Ishikawa (cell line): Measurements from ENCODE around the gene SLC15A5.

ENCODE experiments used
- CEBPB ChIP-seq: IDR thresholded peaks from 2 replicates; pipeline ENCODE4 v1.6.1; 2012
- CREB1 ChIP-seq: IDR thresholded peaks from 2 replicates; pipeline ENCODE4 v1.6.1; 2012; ENCODE audit warnings: low read depth
- EGR1 ChIP-seq: IDR thresholded peaks from 2 replicates; pipeline ENCODE4 v1.6.1; 2012
- EP300 ChIP-seq: IDR thresholded peaks from 2 replicates; pipeline ENCODE4 v1.6.1; 2012; ENCODE audit warnings: borderline replicate concordance
- FOXM1 ChIP-seq: IDR thresholded peaks from 2 replicates; pipeline ENCODE4 v1.6.1; 2012; ENCODE audit warnings: low read depth, borderline replicate concordance
- MAX ChIP-seq: IDR thresholded peaks from 2 replicates; pipeline ENCODE4 v1.6.1; 2012
- NFIC ChIP-seq: IDR thresholded peaks from 2 replicates; pipeline ENCODE4 v1.6.1; 2012
- RAD21 ChIP-seq: IDR thresholded peaks from 2 replicates; pipeline ENCODE4 v1.6.1; 2012; ENCODE audit warnings: low read depth
- TAF1 ChIP-seq: IDR thresholded peaks from 2 replicates; pipeline ENCODE4 v1.6.1; 2012; ENCODE audit warnings: low read depth, mild to moderate bottlenecking
- TCF12 ChIP-seq: IDR thresholded peaks from 2 replicates; pipeline ENCODE4 v1.6.1; 2012; ENCODE audit warnings: low read depth
- TEAD4 ChIP-seq: IDR thresholded peaks from 2 replicates; pipeline ENCODE4 v1.6.1; 2012
- USF1 ChIP-seq: IDR thresholded peaks from 2 replicates; pipeline ENCODE4 v1.6.1; 2012
- YY1 ChIP-seq: IDR thresholded peaks from 2 replicates; pipeline ENCODE4 v1.6.1; 2012; ENCODE audit warnings: low read depth
- ZBTB7A ChIP-seq: IDR thresholded peaks from 2 replicates; pipeline ENCODE4 v1.6.1; 2012; ENCODE audit warnings: low read depth
- TF ChIP-seq, protein P1 (sequence below): IDR thresholded peaks from 2 replicates; pipeline ENCODE4 v1.6.1; 2012; ENCODE audit warnings: low read depth, mild to moderate bottlenecking

The SLC15A5 gene

GRCh38 chr12:16243487-16244412, 33.7 kb downstream of the SLC15A5 start:
- TF ChIP-seq RAD21 (no peak), TAF1 (no peak), EP300 (no peak), CEBPB (no peak), MAX (no peak), FOXM1 (no peak), YY1 (no peak), TCF12 (no peak), TEAD4 (no peak), EGR1 (no peak)
- TF ChIP-seq, protein P1, sequence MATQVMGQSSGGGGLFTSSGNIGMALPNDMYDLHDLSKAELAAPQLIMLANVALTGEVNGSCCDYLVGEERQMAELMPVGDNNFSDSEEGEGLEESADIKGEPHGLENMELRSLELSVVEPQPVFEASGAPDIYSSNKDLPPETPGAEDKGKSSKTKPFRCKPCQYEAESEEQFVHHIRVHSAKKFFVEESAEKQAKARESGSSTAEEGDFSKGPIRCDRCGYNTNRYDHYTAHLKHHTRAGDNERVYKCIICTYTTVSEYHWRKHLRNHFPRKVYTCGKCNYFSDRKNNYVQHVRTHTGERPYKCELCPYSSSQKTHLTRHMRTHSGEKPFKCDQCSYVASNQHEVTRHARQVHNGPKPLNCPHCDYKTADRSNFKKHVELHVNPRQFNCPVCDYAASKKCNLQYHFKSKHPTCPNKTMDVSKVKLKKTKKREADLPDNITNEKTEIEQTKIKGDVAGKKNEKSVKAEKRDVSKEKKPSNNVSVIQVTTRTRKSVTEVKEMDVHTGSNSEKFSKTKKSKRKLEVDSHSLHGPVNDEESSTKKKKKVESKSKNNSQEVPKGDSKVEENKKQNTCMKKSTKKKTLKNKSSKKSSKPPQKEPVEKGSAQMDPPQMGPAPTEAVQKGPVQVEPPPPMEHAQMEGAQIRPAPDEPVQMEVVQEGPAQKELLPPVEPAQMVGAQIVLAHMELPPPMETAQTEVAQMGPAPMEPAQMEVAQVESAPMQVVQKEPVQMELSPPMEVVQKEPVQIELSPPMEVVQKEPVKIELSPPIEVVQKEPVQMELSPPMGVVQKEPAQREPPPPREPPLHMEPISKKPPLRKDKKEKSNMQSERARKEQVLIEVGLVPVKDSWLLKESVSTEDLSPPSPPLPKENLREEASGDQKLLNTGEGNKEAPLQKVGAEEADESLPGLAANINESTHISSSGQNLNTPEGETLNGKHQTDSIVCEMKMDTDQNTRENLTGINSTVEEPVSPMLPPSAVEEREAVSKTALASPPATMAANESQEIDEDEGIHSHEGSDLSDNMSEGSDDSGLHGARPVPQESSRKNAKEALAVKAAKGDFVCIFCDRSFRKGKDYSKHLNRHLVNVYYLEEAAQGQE = no peak

DNA sequence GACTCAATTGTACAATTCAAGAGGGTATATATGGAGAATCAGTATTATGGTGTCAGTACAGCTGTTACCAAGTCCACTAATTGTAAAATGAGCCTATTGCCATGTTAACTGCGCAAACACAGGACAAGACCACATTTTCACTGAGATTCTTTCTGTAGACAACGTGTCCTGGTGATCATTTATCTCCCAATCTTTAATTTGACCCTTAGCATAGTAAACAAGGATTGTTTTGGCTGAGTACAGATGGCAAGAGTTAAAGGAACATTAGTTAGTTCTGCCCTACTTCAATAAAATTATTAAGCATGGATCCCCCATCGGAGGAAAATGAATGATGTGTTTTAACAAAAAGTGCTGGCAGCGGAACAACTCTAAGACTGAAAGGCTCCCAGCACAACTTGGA, 36.1 kb downstream of the SLC15A5 start:
- TF ChIP-seq MAX (no peak), EP300 (no peak)

DNA sequence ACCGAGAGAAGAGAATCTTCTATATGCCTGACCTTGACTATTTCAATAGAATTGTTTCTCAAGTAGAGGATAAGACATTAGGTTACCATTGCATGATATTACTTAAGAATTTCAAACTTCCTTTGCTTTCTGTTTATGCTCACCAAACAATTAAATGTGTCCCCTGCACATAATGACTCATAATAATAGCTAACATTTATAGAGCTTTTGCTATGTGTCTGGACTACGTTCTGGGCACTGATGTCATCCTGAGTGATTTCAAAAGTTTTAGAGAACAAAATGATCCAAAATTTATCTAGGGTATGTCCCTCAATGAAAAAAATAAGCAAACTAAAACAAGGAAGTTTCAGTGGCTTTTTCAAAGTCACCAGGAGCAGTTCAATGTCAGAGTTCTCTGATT, 38.8 kb downstream of the SLC15A5 start:
- no peak for TF ChIP-seq TCF12
- TF ChIP-seq MAX = no peak
- no peak for TF ChIP-seq CREB1
- TF ChIP-seq FOXM1 = no peak
- TF ChIP-seq RAD21 = no peak
- TF ChIP-seq, protein P1 = no peak
- no peak for TF ChIP-seq TAF1
- no peak for TF ChIP-seq EGR1
- TF ChIP-seq NFIC = no peak
- no peak for TF ChIP-seq ZBTB7A
- no peak for TF ChIP-seq TEAD4
- TF ChIP-seq CEBPB = no peak
- TF ChIP-seq USF1 = no peak
- no peak for TF ChIP-seq EP300
- TF ChIP-seq YY1 = no peak

DNA sequence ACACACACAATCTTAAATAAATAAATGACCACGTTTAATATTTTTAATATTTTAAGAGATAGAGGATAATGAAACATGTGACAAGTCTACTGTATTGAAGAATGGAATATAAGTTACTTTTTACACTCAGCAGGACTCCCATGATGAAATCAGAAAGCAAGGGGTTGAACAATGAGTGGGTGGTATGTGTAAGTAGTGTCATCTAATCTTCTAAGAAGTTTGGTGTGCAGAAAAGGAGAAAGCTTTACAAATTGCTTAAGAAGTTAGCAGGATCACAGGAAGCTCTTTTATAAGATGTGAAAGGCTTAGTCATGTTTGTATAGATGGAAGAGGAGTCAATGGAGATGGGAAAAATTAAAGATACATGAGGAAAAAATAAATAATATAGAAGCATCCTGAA, 47.8 kb downstream of the SLC15A5 start:
- TF ChIP-seq CEBPB (no peak), TAF1 (no peak), EP300 (no peak), TCF12 (no peak), EGR1 (no peak), YY1 (no peak), FOXM1 (no peak), CREB1 (no peak), TEAD4 (no peak), ZBTB7A (no peak)
- TF ChIP-seq, protein P1 = no peak

DNA sequence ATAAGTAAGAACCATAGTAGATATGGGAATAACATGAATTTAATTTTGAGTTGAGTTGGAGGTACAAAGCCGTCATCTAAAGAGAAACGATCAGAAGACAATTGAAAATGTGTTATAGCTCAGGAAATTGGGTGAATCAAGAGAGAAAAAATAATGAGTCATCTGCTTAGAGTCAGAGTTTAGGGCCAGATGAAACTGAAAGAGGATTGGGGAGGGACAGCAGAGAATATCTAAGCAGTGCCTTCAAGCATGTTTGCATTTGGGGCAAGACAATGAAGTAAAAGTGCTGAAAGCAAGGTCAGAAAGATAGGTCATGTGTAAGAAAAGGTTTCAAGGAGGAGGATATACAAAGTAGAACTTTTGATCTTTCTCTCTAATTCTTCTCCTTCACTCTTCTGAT, 49.4 kb downstream of the SLC15A5 start:
- TF ChIP-seq TAF1 (no peak), ZBTB7A (no peak), MAX (no peak), CREB1 (no peak), USF1 (no peak), FOXM1 (no peak), TCF12 (no peak), RAD21 (no peak), YY1 (no peak)
- TF ChIP-seq, protein P1 = no peak
